Epithelial cell of umbilical artery (primary cell): ENCODE data around the gene BARD1. TPM values are rescaled to one million over a fixed set of nuclear protein-coding genes. Genes with fewer than 3 reads are reported as not detected.

ENCODE experiments used
- total RNA-seq: library from RNA; depleted of rRNA; stranded (reverse); fragments of >200 nt; gene quantifications from 2 replicates; pipeline ENCODE4 v1.2.3, GENCODE V29; 2014

Gene BARD1
- 17.2 and 25.2 TPM in 2 replicates for total RNA-seq

GRCh38 chr2:214808981-214809750 is at the start of gene BARD1:
Gene BARD1 (minus strand): TSS chr2:214809683. CDS start chr2:214809569, 114 bp downstream.

